Adrenal gland (tissue), 12 donors: ENCODE measurements around the gene CYP19A1. TPM values are rescaled to one million over a fixed set of nuclear protein-coding genes. Genes with fewer than 3 reads are reported as not detected.

ENCODE experiments used
- DNase-seq, 7 donors: peaks; one replicate each; pipeline ENCODE4 v3.0.0-alpha.2; 2019 to 2020
- H3K27ac ChIP-seq, 5 donors: fragments of 200-600 bp; sonication (generic) in 4 of 5; 1 replicate in 3 of 5; 2 replicates in 2 of 5; pipeline versions ENCODE4 v1.5.1 to v1.8.0; 2016 to 2020; ENCODE audit warnings: mild to moderate bottlenecking in 1 of 5
- H3K27me3 ChIP-seq: fragments of 200-600 bp; 2 replicates; pipeline ENCODE4 v1.8.0; 2021
- H3K36me3 ChIP-seq, 2 donors: fragments of 200-600 bp; replicated peaks in 1 of 2; 1 replicate in 1 of 2; 2 replicates in 1 of 2; pipeline versions ENCODE4 v1.5.1 to v1.8.0; 2018 to 2022
- H3K4me1 ChIP-seq, 2 donors: fragments of 200-600 bp; replicated peaks in 1 of 2; 1 replicate in 1 of 2; 2 replicates in 1 of 2; pipeline versions ENCODE4 v1.5.1 to v1.8.0; 2018 to 2021
- H3K4me3 ChIP-seq, 4 donors: fragments of 200-600 bp; sonication (generic) in 3 of 4; one replicate each; pipeline ENCODE4 v1.5.1; 2016 to 2018
- H3K9me3 ChIP-seq, 3 donors: fragments of 200-600 bp; sonication (generic) in 1 of 3; replicated peaks in 1 of 3; 1 replicate in 2 of 3; 2 replicates in 1 of 3; pipeline versions ENCODE4 v1.5.1 to v1.8.0; 2016 to 2021
- CTCF ChIP-seq, 6 experiments: fragments of 450-650 bp in 4 of 6; fragments of 200-600 bp in 2 of 6; sonication (generic) in 1 of 6; IDR thresholded peaks; 1 replicate in 5 of 6; 2 replicates in 1 of 6; pipeline versions ENCODE4 v1.5.1 to v1.8.0; 2016 to 2021; ENCODE audit warnings: antibody characterized with exemption in 6 of 6, mild to moderate bottlenecking in 2 of 6, moderate library complexity in 1 of 6
- POLR2A ChIP-seq, 2 donors: fragments of 450-650 bp; IDR thresholded peaks; one replicate each; pipeline ENCODE4 v1.6.1; 2017; ENCODE audit warnings: antibody characterized with exemption in 2 of 2, mild to moderate bottlenecking in 2 of 2, moderate library complexity in 1 of 2
- WGBS, 4 donors: extraction: QIAGEN DNeasy Blood & Tissue Kit in 2 of 4; methylation state at CpG; one replicate each; pipeline versions ENCODE4 v1.1.5 to v1.1.7; 2013 to 2017; 5-methylcytosine and 5-hydroxymethylcytosine counted together
- intact Hi-C, 2 donors: fragments of 100-400 bp; cut with DNase I; formaldehyde crosslinking; loops; one replicate each; pipeline versions ENCODE4 v1.14.1 to v1.15.0; 2022 to 2023
- microRNA-seq, 3 donors: library from miRNA; unstranded; fragments of <30 nt; microRNA quantifications; one replicate each; pipeline ENCODE4, GENCODE V29; 2017 to 2020
- polyA plus RNA-seq, 3 donors: library from polyadenylated mRNA; stranded (reverse); fragments of 200-250 nt in 2 of 3; fragments of 350-450 nt in 1 of 3; fragmentation: Illumina TruSeq in 1 of 3; extraction: RNeasy Lipid Tissue Mini Kit (QIAGEN cat#74804) in 1 of 3; gene quantifications; one replicate each; pipeline ENCODE4 v1.2.3, GENCODE V29; 2013 to 2014
- small RNA-seq, 2 donors: library from RNA; depleted of rRNA; stranded (forward); fragments of <200 nt; gene quantifications; one replicate each; pipeline ENCODE3, GENCODE V24; 2016
- total RNA-seq, 9 donors: library from RNA; depleted of rRNA in 4 of 9; stranded (reverse); fragments of >200 nt in 4 of 9; fragments of 120-200 nt in 1 of 9; fragmentation: NEBNext Ultra II Directional in 1 of 9; extraction: Animal tissue kit (Norgen Biotek cat#: 25700) in 1 of 9; gene quantifications; one replicate each; pipeline versions ENCODE4 v1.1.0 to v1.2.4, GENCODE V29; 2013 to 2023
- donor health status: healthy with polysubstance abuse.
- donor health status: Bipolar disorder and iron deficiency.
- donor health status: DM: yes; HTN: yes; CAD: no.
- donor health status: DM: no; HTN: no; CAD: no.
- donor health status: DM: no; HTN: no; CAD: no.
- donor health status: DM: yes; HTN: yes; CAD: no.

CYP19A1 gene
- total and polyA plus RNA-seq, 12 donors = 0.41 to 21.6 (median 1.3) TPM

GRCh38 chr15:51160484-51160883 lies 177.9 kb downstream of the CYP19A1 start:
- Histone ChIP-seq H3K36me3 (no peaks in the 10 kb centered on the region), H3K4me3 (no peak overlapping the region), H3K27ac (no peak overlapping the region), H3K4me1 (peaks cover 4 to 8% of the 10 kb centered on the region in 2 donors), H3K9me3 (no peaks in the 10 kb centered on the region), H3K27me3 (no peaks in the 10 kb centered on the region)
- DNase-seq = no peak
- 76 to 85% (median 81%) methylated on average over 6 to 7 of the region's 7 CpGs for WGBS, 4 donors
- TF ChIP-seq POLR2A (IDR thresholded peaks at IDR 0.05) (no peak), CTCF (IDR thresholded peaks at IDR 0.05) (no peak)
- intact Hi-C loops = no loop called here

Small RNA genes within 50 kb of the gene (microRNA-seq; reads per million reads assigned to microRNA genes)
- 0 reads per million in 3 donors for gene MIR4713
- 0 reads per million in 3 donors for gene MIR7973-1
- 0 reads per million in 3 donors for gene MIR7973-2

Small RNA genes within 50 kb of the gene (small RNA-seq; reads per million reads assigned to genes)
- gene AC020891.4 (0 reads per million in 2 donors), gene MIR4713 (0 reads per million in 2 donors), gene MIR7973-1 (0 reads per million in 2 donors)

Other genes starting within 250 kb of the CYP19A1 start
- 1 to 10 TPM; 1.1 to 9.5 (median 3.8) TPM for gene TNFAIP8L3, start 243.7 kb downstream of the CYP19A1 start, total RNA-seq
- 1 to 10 TPM; 1.4 to 4.1 (median 2.0) TPM for gene TNFAIP8L3, start 243.7 kb downstream of the CYP19A1 start, polyA plus RNA-seq
- gene GLDN, start 3.1 kb upstream of the CYP19A1 start, total RNA-seq = 10 to 100 TPM in 3 of 9 donors, 1 to 10 TPM in 5, under 1 TPM in 1; 0.44 to 30.8 (median 7.7) TPM
- 1 to 10 TPM; 2.1 to 4.7 (median 3.0) TPM for gene GLDN, start 3.1 kb upstream of the CYP19A1 start, polyA plus RNA-seq